HG03439 (cell line): ENCODE results near the gene ABCD3.
"Not testable (repeated sequence)": the region's sequence is repeated elsewhere in the genome, so short reads cannot be mapped to it uniquely, and the experiment has no call there.

ENCODE experiments used
- ATAC-seq: cut with Tn5 transposase; IDR thresholded peaks from one replicate; pipeline ENCODE4 v1.9.1; 2021; ENCODE audit warnings: mild to moderate bottlenecking, moderate library complexity; ENCODE audit not compliant: unreplicated experiment

ABCD3 gene

DNA sequence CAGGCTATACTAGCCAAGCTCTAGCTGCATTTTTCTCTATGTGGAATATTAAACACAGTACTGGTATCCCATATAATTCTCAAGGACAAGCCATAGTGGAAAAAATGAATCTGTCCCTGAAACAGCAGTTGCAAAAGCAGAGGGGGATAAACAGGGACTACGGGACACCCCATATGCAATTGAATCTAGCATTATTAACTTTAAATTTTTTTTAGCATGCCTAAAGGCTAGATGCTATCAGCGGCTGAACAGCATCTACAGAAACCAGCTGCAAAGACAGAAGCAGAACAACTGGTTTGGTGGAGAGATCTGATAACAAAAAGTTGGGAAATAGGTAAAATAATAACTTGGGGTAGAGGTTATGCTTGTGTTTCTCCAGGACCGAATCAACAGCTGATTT, 30.6 kb downstream of the ABCD3 start:
- not testable (repeated sequence) for ATAC-seq

DNA sequence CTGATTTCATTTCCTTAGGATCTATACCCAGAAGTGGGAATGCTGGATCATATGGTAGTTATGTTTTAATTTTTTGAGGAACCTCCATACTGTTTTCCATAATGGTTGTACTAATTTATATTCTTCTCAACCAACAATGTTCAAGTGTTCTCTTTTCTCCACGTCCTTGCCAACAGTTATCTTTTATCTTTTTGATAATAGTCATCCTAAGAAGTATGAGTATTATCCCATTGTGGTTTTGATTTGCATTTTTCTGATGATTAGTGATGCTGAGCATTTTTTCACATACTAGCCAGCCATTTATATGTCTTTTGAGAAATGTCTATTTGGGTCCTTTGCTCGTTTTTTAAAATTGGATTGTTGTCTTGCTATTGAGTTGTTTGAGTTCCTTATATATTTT, 38.5 kb downstream of the ABCD3 start:
- no peak for ATAC-seq

DNA sequence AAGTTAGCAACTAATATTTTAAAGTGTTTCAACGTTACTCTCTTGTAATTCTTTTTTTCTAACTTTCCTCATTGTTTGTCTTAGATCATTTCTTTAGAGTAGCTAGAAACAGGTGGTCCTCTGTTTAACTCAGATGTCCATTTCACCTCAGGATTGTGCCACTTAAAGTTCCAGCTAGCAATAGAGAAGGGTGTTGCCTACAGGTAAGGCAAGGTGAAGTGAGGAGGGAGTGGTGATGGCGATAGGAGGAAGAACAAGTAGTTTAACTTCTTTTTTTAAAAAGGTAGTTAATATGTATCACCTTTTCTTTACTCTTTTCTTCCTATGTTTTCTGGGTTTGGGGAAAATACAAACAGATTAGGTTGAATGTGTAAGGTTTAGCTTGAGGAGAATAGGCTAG, 44.4 kb downstream of the ABCD3 start:
- ATAC-seq, result no peak

GRCh38 chr1:94463056-94463764, 45.0 kb downstream of the ABCD3 start:
- ATAC-seq, result no peak

DNA sequence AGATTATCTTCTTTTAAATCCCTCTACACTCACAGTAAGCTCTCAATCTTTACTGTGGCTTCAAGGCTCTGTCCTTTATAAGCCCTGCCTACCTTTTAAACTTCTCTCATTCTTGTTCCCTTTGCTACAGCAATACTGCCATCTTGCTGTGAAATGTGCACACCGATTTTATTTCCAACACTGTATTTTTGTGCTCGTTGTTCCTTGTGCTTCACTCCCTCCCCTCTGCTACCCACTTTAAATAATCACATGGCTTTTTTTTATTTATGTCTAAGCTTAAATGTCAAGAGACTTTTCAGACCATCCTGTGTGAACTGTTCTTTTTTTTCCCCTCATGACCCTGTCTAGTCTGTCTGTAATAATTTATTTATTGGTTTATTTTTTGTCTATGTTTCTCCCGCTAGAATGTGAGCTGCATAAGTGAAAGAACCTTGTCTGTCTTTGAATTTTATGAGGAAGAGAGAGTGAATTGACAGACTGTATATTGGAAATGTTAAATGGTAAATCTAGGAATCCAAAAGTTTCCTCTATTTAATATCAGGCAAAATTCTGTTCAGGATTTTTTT, 45.7 kb downstream of the ABCD3 start:
- no peak for ATAC-seq

DNA sequence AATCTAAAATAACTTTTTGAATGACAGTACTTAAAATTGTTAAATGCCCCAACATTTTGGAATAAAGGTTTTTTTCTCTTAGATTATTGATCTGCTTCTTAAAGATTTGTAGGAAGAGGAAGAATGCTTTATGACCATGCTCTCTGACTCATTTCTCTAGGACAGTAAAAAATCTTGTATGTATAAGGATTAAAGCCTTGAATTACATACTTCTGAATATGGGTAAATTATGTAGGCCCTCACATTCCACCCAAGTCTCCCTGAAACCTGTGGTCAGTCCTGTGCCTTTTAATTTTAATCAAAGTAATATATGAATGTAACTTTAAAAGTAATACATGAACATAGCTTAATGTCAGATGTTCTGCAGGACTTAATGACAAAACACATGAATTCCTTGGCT, 50.5 kb downstream of the ABCD3 start:
- ATAC-seq, result no peak

DNA sequence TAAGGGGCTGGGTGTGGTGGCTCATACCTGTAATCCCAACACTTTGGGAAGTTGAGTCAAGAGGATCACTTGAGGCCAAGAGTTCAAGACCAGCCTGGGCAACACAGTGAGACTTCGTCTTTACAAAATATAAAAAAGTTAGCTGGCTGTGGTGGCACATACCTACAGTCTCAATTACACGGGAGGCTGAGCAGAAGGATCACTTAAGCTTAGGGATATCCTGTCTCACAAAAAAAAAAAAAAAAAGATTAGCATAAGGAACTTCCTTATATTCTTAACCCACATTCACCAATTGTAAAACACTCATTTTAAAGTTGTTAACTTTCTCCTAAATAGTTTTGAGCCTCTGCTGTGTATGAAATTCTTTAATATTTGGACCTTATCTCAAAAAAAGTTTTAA, 53.1 kb downstream of the ABCD3 start:
- ATAC-seq, result no peak

- ATAC-seq, result no peak
Measured at GRCh38 chr1:94475232-94475631, 57.0 kb downstream of the ABCD3 start.

DNA sequence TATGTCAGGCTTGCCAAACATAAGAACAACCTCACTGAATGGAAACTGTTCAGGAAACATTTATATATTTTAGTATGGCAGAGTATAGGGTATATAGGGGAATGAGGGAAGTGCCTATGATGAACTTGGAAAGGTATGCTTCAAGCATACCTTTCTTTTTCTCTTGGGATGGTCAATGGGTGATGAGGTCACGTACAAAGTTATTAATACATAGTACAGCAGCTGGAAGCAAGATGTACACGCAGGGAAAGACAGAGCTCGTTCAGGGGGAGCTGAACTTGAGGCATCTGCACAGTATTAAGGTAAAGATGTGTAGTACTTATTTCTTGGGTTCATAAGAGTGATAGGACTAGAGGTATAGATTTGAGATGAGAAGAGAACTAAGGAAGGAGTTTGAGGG, 61.5 kb downstream of the ABCD3 start:
- no peak for ATAC-seq

DNA sequence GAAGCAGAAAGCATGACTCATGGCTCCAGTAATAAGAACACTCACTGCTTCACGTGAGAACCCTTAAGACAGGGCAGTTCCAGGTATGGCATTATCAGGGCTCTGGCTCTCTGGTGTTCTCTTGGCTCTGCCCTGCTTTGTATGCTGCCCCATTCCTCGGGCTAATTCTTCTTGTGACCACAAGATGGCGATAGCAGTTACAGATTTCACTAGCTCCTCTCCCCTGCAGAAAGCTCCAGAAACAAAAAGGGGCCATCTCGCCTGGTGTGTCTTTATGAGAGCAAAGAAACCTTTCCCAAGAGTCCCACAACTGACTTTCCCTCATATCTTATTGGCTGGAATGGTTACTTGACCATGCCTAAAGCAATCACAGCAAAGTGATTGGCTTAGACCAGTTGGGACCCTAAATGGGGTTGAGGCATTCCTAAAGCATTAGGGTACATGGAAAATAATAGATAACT, 63.3 kb downstream of the ABCD3 start:
- peak; percentile 96 for ATAC-seq

GRCh38 chr1:94486990-94487389, 68.8 kb downstream of the ABCD3 start:
- no peak for ATAC-seq

DNA sequence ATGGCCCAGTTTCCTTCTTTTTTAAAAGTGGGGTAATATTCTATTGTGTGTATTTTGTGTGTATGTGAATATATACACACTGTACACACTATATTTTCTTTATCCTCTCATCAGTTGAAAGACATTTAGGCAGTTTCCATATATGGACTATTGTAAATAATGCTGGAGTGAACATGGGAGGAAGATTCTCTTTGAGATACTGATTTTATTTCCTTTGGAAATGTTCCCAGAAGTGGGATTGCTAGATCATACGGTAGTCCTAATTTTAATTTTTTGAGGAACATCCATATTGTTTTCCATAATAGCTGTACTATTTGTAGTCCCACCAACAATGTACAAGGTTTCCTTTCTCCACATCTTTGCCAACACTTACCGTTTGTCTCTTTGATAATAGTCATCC, 72.4 kb downstream of the ABCD3 start:
- ATAC-seq, result no peak

- ATAC-seq, result no peak
Measured at GRCh38 chr1:94496076-94496755, 78.0 kb downstream of the ABCD3 start.

- no peak for ATAC-seq
Measured at GRCh38 chr1:94501426-94501825, 83.2 kb downstream of the ABCD3 start.

DNA sequence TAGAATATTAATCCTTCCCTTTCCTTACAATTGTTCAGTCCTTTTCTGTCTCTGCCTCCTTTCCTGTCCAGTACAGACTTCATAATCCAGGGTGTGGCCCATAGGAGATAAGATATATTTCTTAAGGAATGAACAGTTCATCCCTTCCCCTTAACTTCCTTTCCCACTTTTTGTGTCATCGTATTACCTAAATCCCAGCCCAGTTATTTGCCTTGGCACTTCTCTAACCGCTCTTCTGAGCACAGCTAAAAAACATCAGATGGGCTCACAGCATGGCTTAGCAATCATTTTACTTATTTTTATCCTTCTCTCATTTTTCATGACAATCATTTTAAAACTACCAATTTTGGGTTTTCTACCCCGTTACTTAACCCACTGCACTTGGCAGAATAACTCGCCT, 83.7 kb downstream of the ABCD3 start:
- ATAC-seq, result no peak

DNA sequence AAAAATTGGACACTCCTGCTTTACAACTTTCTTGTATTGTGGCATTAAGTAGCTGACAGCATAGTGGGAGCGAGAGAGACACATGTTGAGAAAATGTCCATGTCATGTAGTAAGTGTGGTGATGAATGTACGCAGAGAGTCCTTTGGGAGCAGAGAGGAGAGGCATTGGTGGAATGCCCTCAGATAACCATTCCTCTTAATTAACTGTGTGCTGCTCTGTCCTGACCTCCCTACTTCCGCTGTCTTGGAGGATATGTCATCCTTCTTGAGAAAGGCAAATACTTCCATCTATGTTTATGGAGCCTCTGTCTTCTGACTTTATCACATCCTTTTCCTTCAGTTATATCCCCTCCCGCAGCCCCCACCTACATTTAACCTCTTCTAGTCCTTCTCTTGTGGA, 85.0 kb downstream of the ABCD3 start:
- no peak for ATAC-seq

DNA sequence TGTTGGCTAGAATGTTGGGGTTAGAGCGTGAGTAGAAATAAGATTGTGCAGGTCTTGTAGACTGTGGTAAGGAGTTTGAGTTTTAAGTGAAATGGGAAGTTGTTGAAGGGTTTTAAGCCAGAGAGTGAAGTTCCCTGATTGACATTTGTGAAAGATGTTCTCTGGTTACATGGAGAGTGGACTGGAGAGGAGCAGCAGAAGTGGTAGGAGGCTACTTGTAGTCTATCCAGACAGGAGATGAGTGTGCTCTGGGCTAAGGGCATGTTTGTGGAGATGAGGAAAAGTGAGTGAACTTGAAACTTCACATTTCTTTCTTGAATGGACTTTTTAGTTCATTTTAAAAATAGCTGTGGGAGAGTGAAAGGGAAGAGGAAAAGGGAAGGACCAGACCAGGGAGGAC, 86.4 kb downstream of the ABCD3 start:
- ATAC-seq, result no peak

- ATAC-seq, result no peak
Measured at GRCh38 chr1:94512816-94513215, 94.6 kb downstream of the ABCD3 start.

DNA sequence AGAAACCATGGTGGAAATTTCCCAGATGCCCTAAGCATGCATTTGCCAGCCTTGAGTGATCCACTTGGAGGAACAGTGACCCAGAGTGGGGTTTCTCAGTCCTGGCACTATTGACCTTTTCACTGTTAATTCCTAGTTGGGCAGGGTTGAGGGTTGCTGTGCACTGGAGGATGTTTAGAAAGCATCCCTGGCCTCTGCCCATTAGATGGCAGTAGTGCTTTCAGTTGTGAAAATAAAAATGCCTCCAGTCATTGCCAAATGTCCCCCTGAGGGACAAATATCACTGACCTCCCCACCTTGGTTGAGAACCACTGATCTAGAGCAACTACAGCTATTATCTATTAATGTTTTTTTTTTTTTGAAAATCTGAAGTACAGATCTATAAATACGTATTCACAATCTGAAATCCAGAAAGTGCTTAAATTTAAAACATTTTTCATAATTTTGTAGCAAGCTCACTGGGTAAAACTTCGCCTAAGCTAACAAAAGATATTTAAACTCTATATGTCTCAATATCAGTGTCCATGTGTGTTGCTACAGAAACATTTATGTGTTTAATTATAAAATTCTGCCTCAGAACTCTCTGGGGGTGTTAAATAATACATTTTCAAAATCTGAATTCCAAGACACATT, 96.0 kb downstream of the ABCD3 start:
- no peak for ATAC-seq

GRCh38 chr1:94515296-94515947, 97.2 kb downstream of the ABCD3 start:
- ATAC-seq, result no peak

DNA sequence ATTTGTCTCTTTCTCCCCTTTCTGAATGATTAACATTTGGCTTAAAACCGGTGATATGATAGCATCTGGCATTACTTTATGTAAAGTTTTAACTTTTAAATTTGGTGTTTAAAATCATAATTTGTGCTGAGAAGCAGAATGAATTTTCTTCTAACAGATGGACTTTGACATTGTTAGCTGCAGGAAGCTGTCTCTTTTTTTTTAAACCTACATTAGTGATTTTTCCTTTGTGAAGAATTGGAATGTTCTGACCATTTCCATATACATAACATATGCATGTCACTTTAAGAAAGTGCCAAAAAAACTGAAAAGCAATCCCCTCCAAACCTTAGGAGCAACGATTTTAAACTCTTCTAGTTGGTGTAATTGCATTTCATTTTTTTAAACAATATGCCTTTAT, 101.2 kb downstream of the ABCD3 start:
- no peak for ATAC-seq
